GM19043 (cell line): Measurements from ENCODE around the gene CAMK2D.

ENCODE experiments used
- ATAC-seq: cut with Tn5 transposase; IDR thresholded peaks from one replicate; pipeline ENCODE4 v1.9.1; 2021; ENCODE audit warnings: low read depth; ENCODE audit not compliant: unreplicated experiment

CAMK2D gene

DNA sequence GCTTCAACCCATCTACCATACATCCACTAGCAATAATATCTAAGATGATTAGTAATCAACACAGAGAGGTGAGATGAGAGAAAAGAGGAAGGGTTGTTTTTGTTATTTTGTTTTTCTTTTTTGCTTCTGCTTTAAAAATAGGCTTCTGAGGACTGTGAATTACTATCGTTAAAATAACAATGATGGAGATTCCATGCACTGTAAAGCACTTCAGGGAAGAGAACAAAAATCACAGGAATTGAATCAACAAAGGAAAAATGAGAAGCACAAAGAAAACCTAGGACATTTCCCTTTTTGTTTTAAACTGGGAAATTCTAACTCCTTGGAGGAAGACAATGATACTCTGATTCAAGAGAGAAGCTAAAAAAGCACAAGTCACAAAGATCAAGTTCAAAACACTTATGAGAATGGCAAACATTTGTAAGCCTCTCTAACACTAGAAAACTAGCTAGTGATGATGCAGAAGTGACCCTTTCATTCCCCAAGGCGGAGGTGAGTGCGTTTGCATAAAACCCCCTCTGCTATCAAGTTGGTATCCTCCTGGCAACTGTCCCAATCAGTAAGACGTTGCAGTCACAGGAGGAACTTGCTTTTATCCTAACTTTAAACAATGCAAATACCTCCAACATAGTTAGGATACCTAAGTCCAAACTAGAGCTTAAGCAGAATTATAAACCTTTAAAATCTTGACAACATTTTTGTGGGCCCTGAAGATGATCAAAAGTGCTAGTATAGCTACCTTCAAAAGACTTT is 308.5 kb downstream of the CAMK2D start:
- ATAC-seq = no peak

DNA sequence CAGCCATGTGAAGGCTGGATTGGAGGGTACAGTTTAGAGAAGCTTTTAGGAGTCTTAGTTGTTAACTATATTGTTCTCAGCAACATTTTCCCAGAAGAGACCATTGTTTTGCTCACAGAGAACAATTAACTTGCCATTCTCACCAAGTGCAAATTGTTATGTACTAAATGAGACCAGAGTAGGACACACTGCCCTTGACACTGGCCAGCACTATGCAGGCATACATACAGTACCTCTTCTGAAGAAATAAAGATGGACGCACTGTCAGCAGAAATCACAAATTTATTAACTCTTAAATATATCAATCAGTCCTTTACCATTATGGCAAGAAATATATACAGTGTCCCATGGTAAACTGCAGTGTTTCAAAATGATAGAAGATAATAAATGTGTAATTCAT is 309.4 kb downstream of the CAMK2D start:
- ATAC-seq = no peak

DNA sequence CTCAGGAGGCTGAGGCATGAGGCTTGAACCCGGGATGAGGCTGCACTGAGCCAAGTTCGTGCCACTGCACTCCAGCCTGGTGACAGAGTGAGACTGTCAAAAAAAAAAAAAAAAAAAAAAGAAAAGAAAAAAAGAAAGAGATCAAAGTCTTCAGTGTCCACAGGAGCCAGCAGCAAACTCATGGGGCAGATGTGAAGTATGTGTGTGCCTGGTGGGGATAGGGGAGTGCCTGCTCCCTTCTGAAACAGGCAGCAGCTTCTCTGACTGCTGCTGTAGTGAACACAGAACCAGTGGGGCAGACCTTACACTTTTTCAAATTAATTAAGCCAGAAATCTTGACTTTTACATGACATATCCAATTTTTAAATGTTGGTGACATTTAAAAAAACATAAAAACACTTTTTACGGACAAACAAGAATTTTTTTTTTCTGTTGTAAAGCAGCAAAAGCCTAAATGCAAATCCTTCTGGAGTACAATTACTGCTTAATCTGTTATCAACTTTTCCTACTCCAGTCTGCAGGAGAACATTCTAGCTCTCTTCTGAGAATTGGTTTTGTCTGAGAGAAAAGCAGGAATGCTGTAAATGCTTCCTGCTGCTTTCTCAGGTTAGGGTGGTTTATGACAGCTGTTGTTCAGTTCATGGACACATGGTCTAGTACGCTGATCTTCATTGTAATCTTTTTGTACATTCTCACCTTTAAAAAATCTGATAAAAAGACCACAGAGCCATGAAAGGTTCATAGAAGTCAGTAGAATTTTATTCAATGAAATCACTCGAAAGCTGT is 311.1 kb downstream of the CAMK2D start:
- no peak for ATAC-seq

DNA sequence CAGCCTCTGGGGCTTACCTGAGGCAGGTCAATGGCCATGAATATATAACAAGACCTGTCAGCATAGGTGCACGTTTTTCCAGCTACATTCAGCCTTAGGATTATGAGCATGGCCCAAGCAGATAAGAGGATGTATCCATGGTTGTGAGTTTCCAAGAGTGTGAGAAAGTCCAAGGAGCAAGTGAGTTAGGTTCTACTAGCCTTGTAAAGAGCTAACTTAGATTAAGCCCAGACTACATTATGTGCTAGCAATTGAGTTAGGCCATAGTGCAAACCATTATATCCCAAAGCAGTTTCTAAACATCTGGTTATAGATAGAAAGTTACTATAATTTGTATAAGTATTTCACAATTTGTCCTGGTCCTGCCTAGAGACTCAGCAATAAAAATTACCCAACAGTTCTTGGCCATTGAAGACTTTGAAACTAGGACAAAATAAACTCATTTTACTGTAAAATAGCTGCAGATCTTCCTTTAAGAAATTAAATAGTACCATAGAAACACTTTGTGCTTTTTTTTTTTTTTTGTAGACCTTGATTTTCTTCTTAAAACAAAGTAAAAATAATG is 312.0 kb downstream of the CAMK2D start:
- no peak for ATAC-seq

DNA sequence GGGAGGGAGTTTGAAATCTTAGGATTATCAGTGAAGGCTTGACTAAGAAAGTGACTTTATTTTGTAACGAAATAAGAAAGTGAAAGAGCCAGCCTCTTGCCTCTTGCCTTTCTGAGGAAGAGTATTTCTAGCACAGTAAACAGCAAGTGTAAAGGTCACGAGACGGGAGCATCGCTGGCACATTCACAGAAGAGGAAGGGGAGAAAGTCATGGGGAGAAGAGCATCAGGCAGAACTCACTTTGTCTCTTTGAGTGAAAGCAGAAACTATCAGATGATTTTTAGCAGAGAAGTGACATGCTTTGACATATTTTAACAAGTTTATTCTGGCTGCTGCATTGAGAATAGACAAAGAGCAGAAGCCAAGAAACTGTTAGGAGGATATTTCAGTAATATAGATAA is 313.8 kb downstream of the CAMK2D start:
- ATAC-seq = no peak

DNA sequence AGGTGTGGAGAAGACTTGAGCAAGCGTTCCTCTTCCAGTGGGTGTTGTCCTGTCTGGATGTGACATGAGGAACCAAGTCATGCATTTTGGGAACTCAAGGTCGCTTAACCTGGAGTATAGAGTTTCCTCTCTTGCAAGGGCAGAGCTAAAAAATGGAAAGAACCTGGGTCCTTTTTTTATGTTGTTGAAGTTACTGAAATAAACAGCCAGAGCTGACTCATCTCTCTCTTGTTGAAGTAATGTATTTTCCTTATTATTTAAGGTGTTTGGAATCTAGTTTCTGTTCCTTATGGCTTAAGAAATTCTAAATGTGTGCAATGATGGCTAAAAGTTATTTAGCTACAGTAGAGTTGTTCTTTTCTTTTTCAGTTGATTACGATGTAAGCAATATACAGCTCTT is 314.5 kb downstream of the CAMK2D start:
- ATAC-seq = no peak

DNA sequence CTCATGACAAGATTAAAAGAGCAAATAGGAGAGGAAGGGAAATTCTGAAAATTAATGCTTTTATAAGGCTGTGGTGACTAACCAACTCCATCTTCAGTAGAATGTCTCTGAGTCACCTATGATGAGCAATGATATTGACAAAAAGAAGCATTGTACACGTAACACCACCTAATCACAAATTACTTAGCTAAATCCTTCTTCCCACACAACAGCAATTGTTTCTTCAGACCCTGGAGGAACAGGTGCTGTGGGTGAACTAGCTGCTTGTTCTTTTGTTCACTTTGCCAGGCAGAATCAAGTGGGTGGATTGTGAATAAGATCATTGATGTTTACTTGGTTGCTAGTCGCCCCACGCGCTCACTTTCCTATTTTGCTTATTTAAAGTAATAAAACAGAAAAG is 315.5 kb downstream of the CAMK2D start:
- no peak for ATAC-seq

DNA sequence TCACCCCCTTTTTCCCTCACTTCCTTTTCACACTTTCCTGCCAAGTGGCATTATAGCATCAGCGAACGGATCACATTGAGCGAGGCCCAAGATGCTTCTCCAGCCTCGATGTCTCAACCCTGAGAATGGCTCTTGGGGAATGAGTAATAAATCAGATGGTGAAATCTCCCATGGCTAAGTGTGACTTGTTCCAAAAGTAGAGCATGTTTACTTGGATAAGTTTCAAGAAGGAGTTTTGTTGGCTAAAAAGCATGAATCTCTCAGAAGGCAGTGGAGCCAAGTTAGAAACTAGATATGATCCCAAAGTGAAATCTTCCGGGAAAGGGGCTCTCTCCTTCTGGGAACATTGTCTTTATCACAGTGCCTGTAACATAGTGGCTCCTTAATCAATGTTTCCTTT is 316.3 kb downstream of the CAMK2D start:
- ATAC-seq = no peak

DNA sequence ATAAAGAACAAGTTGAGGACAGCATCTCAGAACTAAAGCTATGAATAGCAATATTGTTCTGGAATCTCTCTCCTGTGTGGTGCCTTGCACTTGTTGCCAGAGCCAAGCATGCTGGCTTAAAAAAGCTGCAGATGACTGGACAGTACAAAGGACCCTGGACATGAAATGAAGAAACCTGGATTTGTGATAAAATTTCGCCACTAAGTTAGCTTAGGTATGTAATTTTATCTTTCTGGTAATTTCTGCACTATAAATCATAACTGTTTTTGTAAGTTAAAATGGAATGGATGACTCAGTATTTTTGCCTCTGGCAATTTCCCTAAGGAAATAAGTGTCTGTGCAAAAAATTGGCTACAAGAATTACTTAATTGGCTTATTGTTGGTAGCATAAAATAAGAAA is 317.2 kb downstream of the CAMK2D start:
- ATAC-seq = no peak

DNA sequence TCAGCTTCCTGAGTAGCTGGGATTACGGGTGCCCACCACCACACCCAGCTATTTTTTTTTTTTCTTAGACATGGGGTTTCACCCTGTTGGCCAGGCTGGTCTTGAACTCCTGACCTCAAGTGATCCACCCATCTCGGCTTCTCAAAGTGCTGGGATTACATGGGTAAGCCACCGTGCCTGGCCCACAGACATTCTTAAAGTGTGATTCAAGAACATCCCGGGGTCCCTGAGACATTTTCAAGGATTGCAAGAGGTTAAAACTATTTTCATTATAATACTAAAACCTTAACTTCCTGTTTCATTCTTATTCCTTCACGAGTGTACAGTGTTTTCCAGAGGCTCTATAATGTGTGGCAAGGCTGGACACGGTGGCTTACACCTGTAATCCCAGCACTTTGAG is 318.7 kb downstream of the CAMK2D start:
- ATAC-seq = no peak

DNA sequence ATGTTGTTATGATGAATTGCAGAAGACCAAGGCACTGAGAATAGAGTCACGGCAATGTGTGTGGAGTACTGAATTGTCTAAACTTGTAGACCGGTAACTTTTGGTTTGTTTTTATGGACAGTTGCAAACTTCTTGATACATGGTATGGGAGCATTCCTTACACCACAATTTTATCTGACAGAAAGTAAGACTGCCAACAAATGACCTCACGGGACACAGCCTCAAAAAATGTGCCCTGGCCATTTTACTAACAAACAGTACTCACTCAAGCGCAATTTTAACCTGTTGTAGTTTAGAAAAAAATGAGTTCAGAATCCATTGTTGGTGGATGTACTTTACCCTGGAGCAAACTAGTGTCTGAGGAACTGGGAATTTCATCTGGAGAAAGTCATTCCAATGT is 321.2 kb downstream of the CAMK2D start:
- no peak for ATAC-seq

DNA sequence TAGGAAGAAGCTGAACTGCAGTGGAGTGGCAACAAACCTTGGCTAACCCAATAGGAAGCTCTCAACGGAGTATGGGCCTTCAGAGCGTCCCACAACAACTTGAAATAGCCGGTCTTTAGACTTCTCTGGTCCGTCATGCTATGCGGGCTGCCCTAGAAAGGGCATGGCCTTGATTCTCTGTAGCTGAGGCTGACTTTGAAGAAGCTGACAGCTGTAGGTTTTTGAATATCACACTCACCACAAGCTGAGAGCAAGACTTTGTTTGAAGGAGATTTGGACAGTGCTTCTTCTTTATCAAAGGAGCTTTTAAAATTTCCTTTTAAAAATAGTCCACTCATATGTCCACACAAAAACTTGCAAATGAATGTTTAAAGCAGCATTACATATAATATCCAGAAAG is 322.9 kb downstream of the CAMK2D start:
- ATAC-seq = no peak

DNA sequence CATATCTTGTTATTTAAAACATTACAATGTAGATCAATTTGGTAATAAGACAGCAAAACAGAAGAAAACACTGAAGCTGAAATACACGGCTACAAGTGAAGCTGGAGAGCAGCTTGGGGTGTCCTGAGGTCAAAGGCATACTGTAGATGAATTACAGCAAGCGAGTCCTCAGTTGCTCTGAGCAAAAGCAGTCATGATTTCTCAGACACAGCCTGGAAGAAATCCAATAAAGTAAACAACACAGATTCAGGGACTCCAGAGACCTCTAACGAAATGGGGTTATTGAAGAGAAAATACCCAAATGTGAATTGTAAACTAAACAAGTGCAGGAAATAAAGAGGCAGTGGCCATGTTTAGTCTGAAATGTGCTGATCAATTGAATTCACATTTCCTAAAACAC is 324.4 kb downstream of the CAMK2D start:
- ATAC-seq = no peak

DNA sequence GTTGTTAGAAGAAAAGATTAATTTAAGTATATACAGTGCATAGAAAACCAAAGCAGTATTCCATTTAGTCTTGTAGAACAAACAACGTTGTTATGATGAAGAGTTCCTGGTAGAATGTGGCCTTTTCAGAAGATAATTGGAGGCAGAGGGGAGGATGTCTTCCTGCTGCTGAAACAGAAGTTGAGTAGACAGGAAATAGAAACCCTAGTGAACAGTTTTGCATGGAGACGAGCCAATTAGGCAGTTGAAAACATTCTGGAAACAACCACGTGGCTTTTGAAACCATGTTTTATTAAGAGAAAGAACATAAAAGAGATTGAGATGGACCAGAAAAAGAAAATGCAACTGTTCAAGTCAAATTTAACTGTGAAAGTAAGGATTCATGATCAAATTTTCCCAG is 325.2 kb downstream of the CAMK2D start:
- ATAC-seq = no peak

DNA sequence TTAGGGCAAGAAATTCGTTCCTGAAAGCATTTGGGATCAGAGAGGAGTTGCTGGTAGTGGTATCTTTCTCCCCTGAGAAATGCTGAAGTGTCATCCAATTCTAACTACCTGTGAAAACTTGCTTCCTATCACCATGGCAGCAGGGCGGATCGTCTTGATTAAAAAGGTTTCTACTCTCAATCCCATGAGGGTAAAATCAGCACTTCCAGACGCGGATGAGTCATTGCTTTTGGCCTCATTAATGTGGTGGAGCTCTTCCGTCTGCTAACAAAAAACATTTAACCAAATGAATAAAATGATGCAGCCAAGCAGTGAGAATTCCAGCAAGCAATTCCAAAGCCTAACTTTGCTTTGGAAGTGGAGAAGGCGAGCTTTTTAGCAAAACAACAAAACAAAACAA is 325.6 kb downstream of the CAMK2D start:
- no peak for ATAC-seq

DNA sequence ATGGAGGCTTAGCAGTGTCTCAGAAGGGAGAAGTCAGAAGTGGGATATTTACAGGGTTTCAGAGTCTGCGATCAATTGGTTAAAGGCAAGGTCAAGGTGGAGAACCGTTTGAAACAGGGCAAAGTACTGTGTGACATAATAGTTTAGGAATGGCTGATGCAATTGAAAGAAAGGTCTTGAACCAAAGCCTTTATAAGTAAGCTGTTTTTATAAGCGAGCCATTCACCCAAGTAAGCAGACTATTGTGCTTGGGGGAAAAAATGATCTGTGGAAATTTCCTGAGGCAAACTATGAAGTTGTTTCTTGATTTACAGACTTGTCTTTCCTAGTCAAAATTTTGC is 327.3 kb downstream of the CAMK2D start:
- no peak for ATAC-seq

DNA sequence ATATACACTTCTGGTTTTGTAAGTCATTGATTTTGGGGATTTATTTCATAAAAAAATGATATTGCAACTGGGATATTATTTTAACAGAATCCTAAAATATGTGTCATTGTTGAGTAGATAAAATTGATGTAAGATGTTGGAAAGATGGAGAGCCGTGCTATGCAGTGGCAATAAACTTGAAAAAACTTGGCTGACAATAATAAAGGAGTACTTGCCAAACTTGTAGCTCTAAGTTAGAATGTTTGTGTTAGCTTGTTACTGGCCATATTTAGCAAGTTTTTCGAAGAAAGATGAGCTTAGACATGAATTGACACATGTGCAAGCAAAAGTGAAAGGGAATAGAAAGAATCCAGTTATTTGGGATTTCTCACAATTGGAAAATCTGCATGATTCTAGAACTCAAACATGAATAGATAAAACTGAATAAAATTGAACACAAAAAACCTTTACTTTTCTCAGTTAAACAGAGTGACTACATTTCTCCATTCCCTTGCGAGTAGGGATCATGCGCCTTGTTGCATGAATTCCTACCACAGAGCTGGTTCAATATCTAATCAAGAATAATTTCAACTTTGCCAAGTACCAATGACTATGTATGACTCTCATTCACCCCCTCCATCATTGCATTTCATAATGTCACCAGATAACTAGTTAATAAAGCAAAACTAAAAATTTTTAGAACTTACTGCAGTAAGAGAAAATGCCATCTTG is 327.8 kb downstream of the CAMK2D start:
- no peak for ATAC-seq

DNA sequence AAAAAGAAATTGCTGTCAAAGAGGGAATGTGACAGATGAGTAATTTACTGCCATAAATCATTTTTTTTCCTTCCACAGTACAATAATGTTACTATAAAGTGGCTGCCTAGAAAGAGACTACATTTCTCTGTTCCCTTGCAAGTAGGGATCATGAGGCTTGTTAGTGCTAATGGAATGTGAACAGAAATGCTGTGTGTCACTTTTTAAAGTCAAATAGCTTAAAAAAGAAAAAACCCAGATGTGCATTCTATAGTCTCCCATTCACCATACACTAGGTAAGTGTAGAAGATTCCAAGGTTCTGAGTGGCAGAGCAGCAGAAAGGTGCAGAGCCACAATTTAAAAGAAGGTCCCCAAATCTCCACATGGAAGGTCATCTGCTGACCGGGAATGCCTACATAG is 328.4 kb downstream of the CAMK2D start:
- no peak for ATAC-seq

DNA sequence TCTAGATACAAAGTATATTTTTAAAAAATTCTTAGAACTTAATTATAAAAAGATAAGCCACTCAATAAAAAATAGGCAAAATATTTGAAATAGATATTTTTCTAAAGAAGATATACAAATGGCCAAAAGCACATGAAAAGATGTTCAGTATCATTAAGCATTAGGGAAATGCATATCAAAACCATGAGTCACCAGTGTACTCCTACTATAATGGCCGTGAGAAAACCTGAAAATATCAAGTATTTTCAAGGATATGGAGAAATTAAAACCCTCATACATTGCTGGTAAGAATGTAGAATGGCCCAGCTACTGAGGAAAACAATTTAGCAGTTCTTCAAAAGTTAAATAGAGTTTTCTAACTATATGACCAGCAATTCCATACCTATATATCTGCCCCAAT is 337.9 kb downstream of the CAMK2D start:
- ATAC-seq = no peak

DNA sequence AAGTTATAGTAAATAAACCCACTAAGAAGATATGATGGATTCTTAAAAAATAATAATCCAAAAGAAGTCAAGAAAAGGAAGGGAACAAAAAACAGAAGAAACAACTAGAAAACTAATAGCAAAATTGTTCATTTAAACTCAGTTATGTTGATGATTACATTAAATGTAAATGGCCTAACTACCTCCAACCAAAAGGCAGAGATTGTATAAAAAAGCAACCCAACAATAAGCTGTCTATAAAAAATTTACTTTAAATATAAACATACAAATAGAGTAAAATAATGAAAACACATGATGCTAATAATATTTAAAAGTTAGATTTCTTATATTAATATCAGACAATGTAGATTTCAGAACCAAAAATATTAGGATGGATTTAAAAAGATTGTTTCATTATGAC is 340.6 kb downstream of the CAMK2D start:
- no peak for ATAC-seq

DNA sequence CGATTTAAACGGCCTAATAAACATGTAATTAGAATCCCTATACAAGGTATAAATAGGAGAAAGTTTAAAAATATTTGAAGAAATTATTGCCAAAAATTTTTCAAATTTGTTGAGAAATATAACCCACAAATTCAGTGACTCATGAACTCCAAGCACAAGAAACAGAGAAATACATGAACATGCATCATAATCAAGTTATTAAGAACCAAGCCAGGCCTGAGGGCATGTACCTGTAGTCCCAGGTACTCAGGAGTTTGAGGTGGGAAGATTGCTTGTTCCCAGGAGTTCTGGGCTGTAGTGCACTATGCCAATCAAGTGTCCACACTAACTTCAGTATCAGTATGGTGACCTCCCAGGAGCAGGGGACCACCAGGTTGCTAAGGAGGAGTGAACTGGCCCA is 341.9 kb downstream of the CAMK2D start:
- no peak for ATAC-seq
